Psoas muscle (tissue), 8 donors: Measurements from ENCODE around the gene HPSE2. TPM values are rescaled to one million over a fixed set of nuclear protein-coding genes. Genes with fewer than 3 reads are reported as not detected.

Experiments
- ATAC-seq, 4 donors: fragments of 200-7000 bp; cut with Tn5 transposase; one replicate each; pipeline ENCODE4 v1.9.1; 2020; ENCODE audit warnings: moderate library complexity in 3 of 4, mild to moderate bottlenecking in 2 of 4
- DNase-seq, 2 donors: peaks; one replicate each; pipeline ENCODE4 v3.0.0-alpha.2; 2020
- H3K27ac ChIP-seq: fragments of 200-600 bp; one replicate; pipeline ENCODE4 v1.8.0; 2022
- H3K27me3 ChIP-seq, 3 donors: fragments of 200-600 bp in 1 of 3; one replicate each; pipeline versions ENCODE4 v1.6.1 to v1.8.0; 2013 to 2022; ENCODE audit warnings: low read length in 2 of 3, mild to moderate bottlenecking in 2 of 3, moderate library complexity in 1 of 3; ENCODE audit not compliant: insufficient read depth in 3 of 3
- H3K36me3 ChIP-seq, 2 donors: fragments of 200-600 bp in 1 of 2; one replicate each; pipeline versions ENCODE4 v1.6.1 to v1.8.0; 2013 to 2022; ENCODE audit warnings: low read depth in 1 of 2, mild to moderate bottlenecking in 1 of 2, moderate library complexity in 1 of 2; ENCODE audit not compliant: insufficient read depth in 1 of 2
- H3K4me1 ChIP-seq: fragments of 200-600 bp; one replicate; pipeline ENCODE4 v1.8.0; 2022
- H3K4me3 ChIP-seq: fragments of 200-600 bp; one replicate; pipeline ENCODE4 v1.8.0; 2022; ENCODE audit warnings: mild to moderate bottlenecking
- H3K9me3 ChIP-seq: fragments of 200-600 bp; one replicate; pipeline ENCODE4 v1.8.0; 2022
- WGBS, 3 donors: extraction: QIAGEN DNeasy Blood & Tissue Kit; methylation state at CpG; one replicate each; pipeline versions ENCODE4 v1.1.6 to v1.1.7; 2013; 5-methylcytosine and 5-hydroxymethylcytosine counted together
- intact Hi-C, 2 donors: fragments of 100-400 bp; cut with DNase I; formaldehyde crosslinking; loops; one replicate each; pipeline versions ENCODE4 v1.11.0 to v1.14.2; 2022
- polyA plus RNA-seq, 3 donors: library from polyadenylated mRNA; stranded (reverse); fragments of 200-250 nt; gene quantifications; one replicate each; pipeline ENCODE4 v1.2.3, GENCODE V29; 2013
- total RNA-seq, 4 donors: library from RNA; stranded (reverse); fragmentation: NEBNext Ultra II Directional in 2 of 4; extraction: Animal tissue kit (Norgen Biotek cat#: 25700) in 2 of 4; gene quantifications; one replicate each; pipeline versions ENCODE4 v1.2.1 to v1.2.4, GENCODE V29; 2021 to 2023
- TF ChIP-seq, protein P1 (sequence below): fragments of 200-600 bp; IDR thresholded peaks from one replicate; pipeline ENCODE4 v1.8.0; 2022; ENCODE audit warnings: antibody characterized with exemption
- donor health status: healthy with polysubstance abuse.
- donor health status: DM: no; HTN: no; CAD: no; lungs with moderate emphysema.
- donor health status: Bipolar disorder and iron deficiency.
- donor health status: healthy.
- donor health status: DM: yes; HTN: yes; CAD: no.
- donor health status: DM: no; HTN: no; CAD: no.
- donor health status: DM: no; HTN: no; CAD: no.
- donor health status: DM: yes; HTN: yes; CAD: no.

Gene HPSE2
- total and polyA plus RNA-seq, 7 donors: 0.01 to 0.17 (median 0.03) TPM; not detected in 4

DNA sequence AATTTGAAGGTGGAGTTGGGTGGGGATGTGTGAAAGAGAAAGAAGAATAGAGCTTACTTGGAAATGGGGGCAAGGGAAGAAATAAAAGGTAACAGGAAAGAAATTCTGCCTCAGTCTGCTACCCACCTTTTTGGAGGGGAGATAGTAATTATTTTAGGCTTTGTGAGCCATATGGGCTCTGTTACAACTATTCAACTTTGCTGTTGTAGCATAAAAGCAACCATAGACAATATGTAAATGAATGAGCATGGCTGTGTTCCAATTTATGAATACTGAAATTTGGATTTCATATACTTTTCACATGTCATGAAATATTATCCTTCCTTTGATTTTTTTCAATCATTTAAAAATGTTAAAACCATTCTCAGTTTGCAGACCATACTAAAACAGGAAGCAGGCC is 176.9 kb downstream of the HPSE2 start:
- TF ChIP-seq, protein P1, sequence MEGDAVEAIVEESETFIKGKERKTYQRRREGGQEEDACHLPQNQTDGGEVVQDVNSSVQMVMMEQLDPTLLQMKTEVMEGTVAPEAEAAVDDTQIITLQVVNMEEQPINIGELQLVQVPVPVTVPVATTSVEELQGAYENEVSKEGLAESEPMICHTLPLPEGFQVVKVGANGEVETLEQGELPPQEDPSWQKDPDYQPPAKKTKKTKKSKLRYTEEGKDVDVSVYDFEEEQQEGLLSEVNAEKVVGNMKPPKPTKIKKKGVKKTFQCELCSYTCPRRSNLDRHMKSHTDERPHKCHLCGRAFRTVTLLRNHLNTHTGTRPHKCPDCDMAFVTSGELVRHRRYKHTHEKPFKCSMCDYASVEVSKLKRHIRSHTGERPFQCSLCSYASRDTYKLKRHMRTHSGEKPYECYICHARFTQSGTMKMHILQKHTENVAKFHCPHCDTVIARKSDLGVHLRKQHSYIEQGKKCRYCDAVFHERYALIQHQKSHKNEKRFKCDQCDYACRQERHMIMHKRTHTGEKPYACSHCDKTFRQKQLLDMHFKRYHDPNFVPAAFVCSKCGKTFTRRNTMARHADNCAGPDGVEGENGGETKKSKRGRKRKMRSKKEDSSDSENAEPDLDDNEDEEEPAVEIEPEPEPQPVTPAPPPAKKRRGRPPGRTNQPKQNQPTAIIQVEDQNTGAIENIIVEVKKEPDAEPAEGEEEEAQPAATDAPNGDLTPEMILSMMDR: no peak
- no peak for ATAC-seq
- no peaks in the 10 kb centered on the region for H3K27me3 ChIP-seq
- H3K27ac ChIP-seq: no peak overlapping the region
- no peaks in the 10 kb centered on the region for H3K4me1 ChIP-seq
- no peak overlapping the region for H3K4me3 ChIP-seq
- DNase-seq: no peak
- H3K36me3 ChIP-seq: no peaks in the 10 kb centered on the region
- intact Hi-C loops: no loop called here
- H3K9me3 ChIP-seq: no peaks in the 10 kb centered on the region

- WGBS, 3 donors: 13 to 29% (median 17%) methylated on average over 4 of the region's 4 CpGs
- ATAC-seq: no peak
These were observed 177.5 kb downstream of the HPSE2 start for GRCh38 chr10:99057936-99058690.

DNA sequence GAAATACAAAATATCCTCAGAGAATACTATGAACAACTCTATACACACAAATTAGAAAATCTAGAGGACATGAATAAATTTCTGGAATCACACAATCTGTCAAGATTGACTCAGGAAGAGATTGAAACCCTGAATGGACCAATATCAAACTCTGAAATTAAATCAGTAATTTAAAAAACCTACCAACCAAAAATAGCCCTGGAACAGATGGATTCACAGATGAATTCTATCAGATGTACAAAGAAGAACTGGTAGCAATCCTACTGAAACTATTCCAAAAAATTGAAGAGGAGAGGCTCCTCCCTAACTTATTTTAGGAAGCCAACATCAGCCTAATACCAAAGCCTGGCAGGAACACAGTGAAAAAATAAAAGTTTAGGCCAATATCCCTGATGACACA is 190.0 kb downstream of the HPSE2 start:
- no peak overlapping the region for H3K4me3 ChIP-seq
- intact Hi-C loops: no loop called here
- ATAC-seq (no peak), DNase-seq (no peak)
- TF ChIP-seq, protein P1: no peak
- H3K27me3 ChIP-seq: no peaks in the 10 kb centered on the region
- H3K27ac ChIP-seq: no peak overlapping the region
- H3K9me3 ChIP-seq: no peaks in the 10 kb centered on the region
- no peaks in the 10 kb centered on the region for H3K36me3 ChIP-seq
- H3K4me1 ChIP-seq: no peaks in the 10 kb centered on the region

More at GRCh38 chr10:99057936-99058690, 177.5 kb downstream of the HPSE2 start:
- H3K36me3 ChIP-seq: no peaks in the 10 kb centered on the region
- H3K4me3 ChIP-seq: no peak overlapping the region
- DNase-seq: no peak
- TF ChIP-seq, protein P1: no peak
- H3K27ac ChIP-seq: no peak overlapping the region
- no peaks in the 10 kb centered on the region for H3K9me3 ChIP-seq
- H3K27me3 ChIP-seq: no peaks in the 10 kb centered on the region
- intact Hi-C loops: no loop called here
- no peaks in the 10 kb centered on the region for H3K4me1 ChIP-seq

DNA sequence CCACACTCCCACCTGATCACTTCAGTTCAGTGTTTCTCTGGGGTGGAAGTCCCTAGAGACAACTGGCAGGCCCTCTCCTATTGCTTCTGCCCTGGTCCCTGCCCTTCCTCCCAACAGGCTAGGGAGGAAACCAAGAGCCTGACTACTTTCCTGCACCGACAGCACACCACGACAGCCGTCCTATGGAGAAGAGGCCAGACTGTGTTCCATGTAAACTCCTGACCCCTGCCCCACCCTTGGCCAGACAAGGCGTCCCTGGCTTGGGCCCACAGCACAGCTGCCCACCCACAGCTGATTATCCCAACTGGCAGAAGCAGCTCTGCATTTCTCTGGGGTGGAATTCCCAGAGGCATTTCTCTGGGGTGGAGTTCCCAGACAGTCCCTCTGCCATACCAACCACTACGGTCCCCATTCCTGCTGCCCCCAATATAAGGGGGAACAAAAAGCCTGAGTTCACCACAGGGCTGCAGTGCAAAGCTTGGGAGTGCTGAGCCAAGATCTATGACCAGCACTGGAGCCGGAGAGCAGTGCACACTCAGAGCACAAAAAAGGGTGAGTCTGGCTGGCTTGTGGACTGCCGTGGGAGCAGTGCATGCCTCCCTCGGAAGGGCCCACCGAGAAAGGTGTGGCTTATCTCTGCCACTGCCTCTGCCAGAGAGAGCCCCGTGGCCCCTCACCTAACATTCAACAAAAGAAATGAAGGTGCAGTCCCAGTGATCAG is 193.4 kb downstream of the HPSE2 start:
- Histone ChIP-seq H3K27ac (no peak overlapping the region), H3K4me3 (no peak overlapping the region), H3K4me1 (no peaks in the 10 kb centered on the region), H3K36me3 (no peaks in the 10 kb centered on the region), H3K9me3 (no peaks in the 10 kb centered on the region), H3K27me3 (no peaks in the 10 kb centered on the region)
- ATAC-seq (no peak), DNase-seq (no peak)
- intact Hi-C loops: no loop called here
- TF ChIP-seq, protein P1: no peak
- 72 to 86% (median 78%) methylated on average over 10 of the region's 10 CpGs for WGBS, 3 donors
